ENCODE measurements around the gene SNCG. TPM values are rescaled to one million over a fixed set of nuclear protein-coding genes. Genes with fewer than 3 reads are reported as not detected.
A peak's percentile ranks its signal among the peaks of the same experiment; 100 is the strongest.
"Not testable (repeated sequence)": the region's sequence is repeated elsewhere in the genome, so short reads cannot be mapped to it uniquely, and the experiment has no call there.

SNCG gene
- polyA plus RNA-seq, 2 donors = 19.1 to 74.0 TPM

DNA sequence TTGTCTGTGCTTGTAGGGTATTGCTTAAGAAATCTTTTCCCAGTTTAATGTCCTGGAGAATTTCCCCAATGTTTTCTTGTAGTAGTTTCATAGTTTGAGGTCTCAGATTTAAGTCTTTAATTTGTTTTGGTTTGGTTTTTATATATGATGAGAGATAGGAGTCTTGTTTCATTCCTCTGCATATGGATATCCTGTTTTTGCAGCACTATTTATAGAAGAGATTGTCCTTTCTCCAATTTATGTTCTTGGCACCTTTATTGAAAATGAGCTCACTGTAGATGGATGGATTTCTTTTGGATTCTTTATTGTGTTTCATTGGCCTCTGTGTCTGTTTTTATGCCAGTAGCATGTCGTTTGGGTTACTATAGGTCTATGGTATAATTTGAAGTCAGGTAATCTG is 30.1 kb downstream of the SNCG start:
- 35 to 59% methylated on average over 1 of the region's 1 CpG for WGBS, 2 donors
- H3K27ac ChIP-seq (ENCODE audit: low read depth in 2 of 2, low read length in 1 of 2) = no peak overlapping the region
- no peaks in the 10 kb centered on the region for H3K4me1 ChIP-seq (ENCODE audit: control insufficient read depth in 2 of 2, insufficient read depth in 2 of 2, low read length in 1 of 2)
- H3K4me3 ChIP-seq (ENCODE audit: low read depth in 1 of 2, low read length in 2 of 2) = no peak overlapping the region
- no peaks in the 10 kb centered on the region for H3K36me3 ChIP-seq (ENCODE audit: control insufficient read depth in 2 of 2, insufficient read depth in 2 of 2, low read length in 1 of 2)
- no peaks in the 10 kb centered on the region for H3K9me3 ChIP-seq (ENCODE audit: control insufficient read depth in 2 of 2, insufficient read depth in 1 of 2, low read depth in 1 of 2, low read length in 1 of 2)
- no peaks in the 10 kb centered on the region for H3K27me3 ChIP-seq (ENCODE audit: control insufficient read depth in 1 of 2, insufficient read depth in 2 of 2, low read length in 2 of 2)

DNA sequence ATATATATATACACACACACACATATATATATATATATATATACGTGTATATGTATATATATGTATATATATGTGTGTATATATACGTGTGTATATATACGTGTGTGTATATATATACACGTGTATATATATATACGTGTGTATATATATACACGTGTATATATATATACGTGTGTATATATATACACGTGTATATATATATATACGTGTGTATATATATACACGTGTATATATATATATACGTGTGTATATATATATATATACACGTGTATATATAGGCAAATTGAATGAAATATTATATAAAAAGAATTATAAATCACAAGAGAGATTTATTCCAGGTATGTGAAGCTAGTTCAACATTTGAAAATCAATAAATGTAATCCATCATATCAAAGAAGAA is 33.0 kb downstream of the SNCG start:
- H3K9me3 ChIP-seq (ENCODE audit: control insufficient read depth in 2 of 2, insufficient read depth in 1 of 2, low read depth in 1 of 2, low read length in 1 of 2); H3K27me3 ChIP-seq (ENCODE audit: control insufficient read depth in 1 of 2, insufficient read depth in 2 of 2, low read length in 2 of 2); H3K36me3 ChIP-seq (ENCODE audit: control insufficient read depth in 2 of 2, insufficient read depth in 2 of 2, low read length in 1 of 2); H3K4me1 ChIP-seq (ENCODE audit: control insufficient read depth in 2 of 2, insufficient read depth in 2 of 2, low read length in 1 of 2); H3K4me3 ChIP-seq (ENCODE audit: low read depth in 1 of 2, low read length in 2 of 2); H3K27ac ChIP-seq (ENCODE audit: low read depth in 2 of 2, low read length in 1 of 2): not testable (repeated sequence)
- 75 to 82% methylated on average over 12 of the region's 12 CpGs for WGBS, 2 donors

DNA sequence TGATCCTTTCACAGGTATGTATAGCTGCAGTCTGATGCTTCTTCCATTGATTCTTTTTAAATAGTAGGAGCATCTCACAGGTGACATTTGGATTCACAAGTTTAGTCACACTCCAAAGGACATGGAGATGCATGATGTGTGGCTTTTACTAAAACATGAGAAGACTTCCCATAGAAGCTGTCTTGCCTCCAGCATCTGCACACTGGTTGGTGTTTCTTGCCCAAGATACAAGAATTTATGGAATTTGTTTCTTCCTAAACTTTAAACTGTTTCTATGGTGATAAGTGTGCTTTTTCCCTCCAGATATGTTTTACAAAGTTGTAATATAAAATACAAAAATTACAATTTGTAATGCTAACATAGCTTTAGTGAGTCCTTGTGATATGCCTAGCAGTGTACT is 34.1 kb downstream of the SNCG start:
- Histone ChIP-seq H3K9me3 (ENCODE audit: control insufficient read depth in 2 of 2, insufficient read depth in 1 of 2, low read depth in 1 of 2, low read length in 1 of 2) (no peaks in the 10 kb centered on the region), H3K4me1 (ENCODE audit: control insufficient read depth in 2 of 2, insufficient read depth in 2 of 2, low read length in 1 of 2) (no peaks in the 10 kb centered on the region), H3K36me3 (ENCODE audit: control insufficient read depth in 2 of 2, insufficient read depth in 2 of 2, low read length in 1 of 2) (no peaks in the 10 kb centered on the region), H3K27ac (ENCODE audit: low read depth in 2 of 2, low read length in 1 of 2) (no peak overlapping the region), H3K27me3 (ENCODE audit: control insufficient read depth in 1 of 2, insufficient read depth in 2 of 2, low read length in 2 of 2) (no peaks in the 10 kb centered on the region), H3K4me3 (ENCODE audit: low read depth in 1 of 2, low read length in 2 of 2) (no peak overlapping the region)

DNA sequence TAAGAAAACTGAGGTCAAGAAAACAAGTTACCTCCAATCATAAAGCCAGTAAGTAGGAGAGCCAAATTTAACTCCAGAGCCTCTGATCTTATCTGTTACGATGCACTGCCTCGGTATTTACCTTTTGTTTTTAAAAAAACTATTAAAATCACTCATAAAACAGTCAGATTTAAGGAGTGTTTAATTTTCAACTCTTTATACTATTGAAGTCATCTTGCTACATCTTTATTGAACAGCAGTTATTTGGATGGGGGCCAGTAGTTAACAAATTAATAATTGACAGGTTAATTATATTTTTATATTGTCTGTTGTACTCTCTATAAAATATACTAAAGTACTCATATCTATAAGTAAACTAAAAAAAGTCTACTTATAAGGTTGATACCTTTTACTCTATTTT is 34.5 kb downstream of the SNCG start:
- Histone ChIP-seq H3K9me3 (ENCODE audit: control insufficient read depth in 2 of 2, insufficient read depth in 1 of 2, low read depth in 1 of 2, low read length in 1 of 2) (no peaks in the 10 kb centered on the region), H3K27me3 (ENCODE audit: control insufficient read depth in 1 of 2, insufficient read depth in 2 of 2, low read length in 2 of 2) (no peaks in the 10 kb centered on the region), H3K27ac (ENCODE audit: low read depth in 2 of 2, low read length in 1 of 2) (no peak overlapping the region), H3K4me1 (ENCODE audit: control insufficient read depth in 2 of 2, insufficient read depth in 2 of 2, low read length in 1 of 2) (no peaks in the 10 kb centered on the region), H3K4me3 (ENCODE audit: low read depth in 1 of 2, low read length in 2 of 2) (no peak overlapping the region), H3K36me3 (ENCODE audit: control insufficient read depth in 2 of 2, insufficient read depth in 2 of 2, low read length in 1 of 2) (no peaks in the 10 kb centered on the region)
- WGBS, 2 donors = 75 to 89% methylated on average over 2 of the region's 2 CpGs

DNA sequence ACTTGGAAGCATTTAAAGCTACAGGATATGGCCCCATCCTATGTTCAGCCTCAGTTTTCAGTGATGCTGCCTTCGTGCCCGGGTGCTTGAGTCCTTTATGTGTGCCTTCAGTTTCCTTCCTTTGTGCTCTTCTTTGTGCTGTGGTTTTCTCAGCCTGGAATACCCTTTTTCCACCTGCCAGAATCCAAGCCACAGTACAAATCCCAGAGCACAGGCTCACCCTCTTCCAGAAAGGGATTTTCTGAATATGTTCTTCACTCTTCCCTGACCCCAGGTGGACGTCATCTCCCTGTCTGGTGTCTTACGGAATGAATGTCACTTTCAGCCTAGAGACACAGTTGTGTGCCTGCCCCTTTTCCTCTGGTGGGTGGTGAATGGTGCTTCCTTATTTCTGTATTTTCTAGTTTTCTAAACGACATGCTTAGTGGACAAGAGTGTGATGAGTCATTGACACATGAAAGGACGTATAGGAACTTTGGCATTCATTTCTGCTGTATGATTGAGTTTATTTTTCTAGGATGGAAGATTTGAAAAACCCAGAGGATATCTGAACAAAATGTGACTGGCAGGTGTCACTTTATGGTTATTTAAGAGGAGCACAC is 41.5 kb downstream of the SNCG start:
- not testable (repeated sequence) for H3K4me1 ChIP-seq (ENCODE audit: control insufficient read depth in 2 of 2, insufficient read depth in 2 of 2, low read length in 1 of 2); H3K9me3 ChIP-seq (ENCODE audit: control insufficient read depth in 2 of 2, insufficient read depth in 1 of 2, low read depth in 1 of 2, low read length in 1 of 2); H3K27me3 ChIP-seq (ENCODE audit: control insufficient read depth in 1 of 2, insufficient read depth in 2 of 2, low read length in 2 of 2); H3K36me3 ChIP-seq (ENCODE audit: control insufficient read depth in 2 of 2, insufficient read depth in 2 of 2, low read length in 1 of 2); H3K4me3 ChIP-seq (ENCODE audit: low read depth in 1 of 2, low read length in 2 of 2); H3K27ac ChIP-seq (ENCODE audit: low read depth in 2 of 2, low read length in 1 of 2)
- 70 to 72% methylated on average over 6 of the region's 6 CpGs for WGBS, 2 donors

DNA sequence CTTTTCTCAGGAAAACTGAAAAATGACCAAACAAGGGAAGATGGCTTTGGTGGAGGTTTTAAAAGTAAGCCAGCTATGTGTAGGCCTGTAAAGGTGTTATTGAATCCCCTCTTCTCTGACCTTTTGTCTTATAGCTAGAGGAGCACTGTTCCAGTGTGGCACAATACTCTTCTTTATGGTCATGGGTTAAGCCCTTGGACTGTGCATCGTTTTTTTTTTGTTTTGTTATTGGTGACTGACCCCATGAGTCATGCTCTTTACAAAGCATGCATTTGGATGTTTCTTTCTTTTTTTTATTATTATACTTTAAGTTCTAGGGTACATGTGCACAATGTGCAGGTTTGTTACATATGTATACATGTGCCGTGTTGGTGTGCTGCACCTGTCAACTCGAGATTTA is 42.1 kb downstream of the SNCG start:
- Histone ChIP-seq H3K36me3 (ENCODE audit: control insufficient read depth in 2 of 2, insufficient read depth in 2 of 2, low read length in 1 of 2) (no peaks in the 10 kb centered on the region), H3K4me3 (ENCODE audit: low read depth in 1 of 2, low read length in 2 of 2) (no peak overlapping the region), H3K9me3 (ENCODE audit: control insufficient read depth in 2 of 2, insufficient read depth in 1 of 2, low read depth in 1 of 2, low read length in 1 of 2) (no peaks in the 10 kb centered on the region), H3K27me3 (ENCODE audit: control insufficient read depth in 1 of 2, insufficient read depth in 2 of 2, low read length in 2 of 2) (no peaks in the 10 kb centered on the region), H3K4me1 (ENCODE audit: control insufficient read depth in 2 of 2, insufficient read depth in 2 of 2, low read length in 1 of 2) (no peaks in the 10 kb centered on the region), H3K27ac (ENCODE audit: low read depth in 2 of 2, low read length in 1 of 2) (no peak overlapping the region)
- WGBS, 2 donors = 73 to 75% methylated on average over 3 of the region's 3 CpGs

DNA sequence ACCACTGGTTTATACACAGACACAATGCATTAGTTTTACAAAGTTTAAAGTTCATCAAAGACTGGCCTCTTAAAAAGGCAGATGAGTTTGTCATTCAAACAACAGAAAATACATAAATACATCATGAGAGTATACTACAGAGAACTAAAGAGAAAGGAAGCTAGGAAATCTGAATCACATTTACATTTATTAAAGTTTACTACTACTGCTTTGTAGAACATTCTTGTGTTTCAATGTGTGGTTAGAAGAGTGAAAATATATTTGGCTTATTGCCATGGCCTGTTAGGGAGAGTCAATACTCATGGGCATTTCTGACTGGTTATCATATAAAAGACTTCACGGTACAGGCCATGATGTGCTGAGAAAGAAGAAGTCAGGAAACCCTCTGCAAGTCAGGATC is 48.7 kb downstream of the SNCG start:
- not testable (repeated sequence) for H3K36me3 ChIP-seq (ENCODE audit: control insufficient read depth in 2 of 2, insufficient read depth in 2 of 2, low read length in 1 of 2); H3K9me3 ChIP-seq (ENCODE audit: control insufficient read depth in 2 of 2, insufficient read depth in 1 of 2, low read depth in 1 of 2, low read length in 1 of 2); H3K27ac ChIP-seq (ENCODE audit: low read depth in 2 of 2, low read length in 1 of 2); H3K4me1 ChIP-seq (ENCODE audit: control insufficient read depth in 2 of 2, insufficient read depth in 2 of 2, low read length in 1 of 2); H3K4me3 ChIP-seq (ENCODE audit: low read depth in 1 of 2, low read length in 2 of 2); H3K27me3 ChIP-seq (ENCODE audit: control insufficient read depth in 1 of 2, insufficient read depth in 2 of 2, low read length in 2 of 2)
- WGBS, 2 donors = 17 to 75% methylated on average over 1 of the region's 1 CpG

DNA sequence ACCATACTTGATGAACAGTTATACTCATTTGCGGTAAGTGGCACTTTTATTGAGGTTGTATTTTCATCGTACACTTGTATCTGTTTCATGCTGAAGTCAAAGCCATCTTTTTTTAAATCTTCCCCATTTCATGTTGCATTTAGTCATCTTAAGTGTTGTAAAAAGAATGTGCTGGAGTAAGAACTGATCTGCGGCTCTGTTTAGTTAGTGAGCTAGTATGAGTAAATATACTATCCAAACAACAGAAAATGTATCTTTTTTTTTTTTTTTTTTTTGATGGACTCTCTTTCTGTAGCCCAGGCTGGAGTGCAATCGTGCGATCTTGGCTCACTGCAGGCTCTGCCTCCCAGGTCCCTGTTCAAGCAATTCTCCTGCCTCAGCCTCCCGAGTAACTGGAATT is 49.3 kb downstream of the SNCG start:
- not testable (repeated sequence) for H3K4me1 ChIP-seq (ENCODE audit: control insufficient read depth in 2 of 2, insufficient read depth in 2 of 2, low read length in 1 of 2); H3K36me3 ChIP-seq (ENCODE audit: control insufficient read depth in 2 of 2, insufficient read depth in 2 of 2, low read length in 1 of 2); H3K4me3 ChIP-seq (ENCODE audit: low read depth in 1 of 2, low read length in 2 of 2); H3K9me3 ChIP-seq (ENCODE audit: control insufficient read depth in 2 of 2, insufficient read depth in 1 of 2, low read depth in 1 of 2, low read length in 1 of 2); H3K27me3 ChIP-seq (ENCODE audit: control insufficient read depth in 1 of 2, insufficient read depth in 2 of 2, low read length in 2 of 2); H3K27ac ChIP-seq (ENCODE audit: low read depth in 2 of 2, low read length in 1 of 2)
- WGBS, 2 donors = 74 to 75% methylated on average over 6 of the region's 6 CpGs

DNA sequence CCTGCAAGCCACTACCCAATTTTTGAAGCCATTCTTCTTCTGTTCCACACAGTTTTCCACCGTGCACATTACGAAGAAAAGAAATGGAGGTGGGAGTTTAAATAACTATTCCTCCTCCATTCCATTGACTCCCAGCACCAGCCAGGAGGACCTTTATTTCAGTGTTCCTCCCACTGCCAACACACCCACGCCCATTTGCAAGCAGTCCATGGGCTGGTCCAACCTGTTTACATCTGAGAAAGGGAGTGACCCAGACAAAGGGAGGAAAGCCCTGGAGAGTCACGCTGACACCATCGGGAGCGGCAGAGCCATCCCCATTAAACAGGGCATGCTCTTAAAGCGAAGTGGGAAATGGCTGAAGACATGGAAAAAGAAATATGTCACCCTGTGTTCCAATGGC is 49.9 kb downstream of the SNCG start:
- WGBS, 2 donors = 71 to 74% methylated on average over 7 of the region's 7 CpGs
- not testable (repeated sequence) for H3K9me3 ChIP-seq (ENCODE audit: control insufficient read depth in 2 of 2, insufficient read depth in 1 of 2, low read depth in 1 of 2, low read length in 1 of 2); H3K36me3 ChIP-seq (ENCODE audit: control insufficient read depth in 2 of 2, insufficient read depth in 2 of 2, low read length in 1 of 2); H3K27me3 ChIP-seq (ENCODE audit: control insufficient read depth in 1 of 2, insufficient read depth in 2 of 2, low read length in 2 of 2); H3K4me1 ChIP-seq (ENCODE audit: control insufficient read depth in 2 of 2, insufficient read depth in 2 of 2, low read length in 1 of 2); H3K4me3 ChIP-seq (ENCODE audit: low read depth in 1 of 2, low read length in 2 of 2)
- peak overlapping the region in 1 of 2 donors; percentile 60 for H3K27ac ChIP-seq (ENCODE audit: low read depth in 2 of 2, low read length in 1 of 2)

DNA sequence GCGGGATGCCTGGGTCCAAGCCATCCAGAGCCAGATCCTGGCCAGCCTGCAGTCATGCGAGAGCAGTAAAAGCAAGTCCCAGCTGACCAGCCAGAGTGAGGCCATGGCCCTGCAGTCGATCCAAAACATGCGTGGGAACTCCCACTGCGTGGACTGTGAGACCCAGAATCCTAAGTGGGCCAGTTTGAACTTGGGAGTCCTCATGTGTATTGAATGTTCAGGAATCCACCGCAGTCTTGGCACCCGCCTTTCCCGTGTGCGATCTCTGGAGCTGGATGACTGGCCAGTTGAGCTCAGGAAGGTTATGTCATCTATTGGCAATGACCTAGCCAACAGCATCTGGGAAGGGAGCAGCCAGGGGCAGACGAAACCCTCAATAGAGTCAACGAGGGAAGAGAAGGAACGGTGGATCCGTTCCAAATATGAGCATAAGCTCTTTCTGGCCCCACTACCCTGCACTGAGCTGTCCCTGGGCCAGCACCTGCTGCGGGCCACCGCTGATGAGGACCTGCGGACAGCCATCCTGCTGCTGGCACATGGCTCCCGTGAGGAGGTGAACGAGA is 50.8 kb downstream of the SNCG start:
- H3K4me1 ChIP-seq (ENCODE audit: control insufficient read depth in 2 of 2, insufficient read depth in 2 of 2, low read length in 1 of 2); H3K36me3 ChIP-seq (ENCODE audit: control insufficient read depth in 2 of 2, insufficient read depth in 2 of 2, low read length in 1 of 2); H3K9me3 ChIP-seq (ENCODE audit: control insufficient read depth in 2 of 2, insufficient read depth in 1 of 2, low read depth in 1 of 2, low read length in 1 of 2); H3K27me3 ChIP-seq (ENCODE audit: control insufficient read depth in 1 of 2, insufficient read depth in 2 of 2, low read length in 2 of 2); H3K4me3 ChIP-seq (ENCODE audit: low read depth in 1 of 2, low read length in 2 of 2); H3K27ac ChIP-seq (ENCODE audit: low read depth in 2 of 2, low read length in 1 of 2): not testable (repeated sequence)
- WGBS, 2 donors = 93 to 94% methylated on average over 15 to 18 of the region's 18 CpGs

All from esophagus (tissue), 2 donors.